Measurements from ENCODE around the gene GALNS. TPM values are rescaled to one million over a fixed set of nuclear protein-coding genes. Genes with fewer than 3 reads are reported as not detected.
"Not testable (repeated sequence)": the region's sequence is repeated elsewhere in the genome, so short reads cannot be mapped to it uniquely, and the experiment has no call there.

GALNS gene
- total RNA-seq, 2 donors from 2014 or later, result 24.8 to 38.7 TPM

DNA sequence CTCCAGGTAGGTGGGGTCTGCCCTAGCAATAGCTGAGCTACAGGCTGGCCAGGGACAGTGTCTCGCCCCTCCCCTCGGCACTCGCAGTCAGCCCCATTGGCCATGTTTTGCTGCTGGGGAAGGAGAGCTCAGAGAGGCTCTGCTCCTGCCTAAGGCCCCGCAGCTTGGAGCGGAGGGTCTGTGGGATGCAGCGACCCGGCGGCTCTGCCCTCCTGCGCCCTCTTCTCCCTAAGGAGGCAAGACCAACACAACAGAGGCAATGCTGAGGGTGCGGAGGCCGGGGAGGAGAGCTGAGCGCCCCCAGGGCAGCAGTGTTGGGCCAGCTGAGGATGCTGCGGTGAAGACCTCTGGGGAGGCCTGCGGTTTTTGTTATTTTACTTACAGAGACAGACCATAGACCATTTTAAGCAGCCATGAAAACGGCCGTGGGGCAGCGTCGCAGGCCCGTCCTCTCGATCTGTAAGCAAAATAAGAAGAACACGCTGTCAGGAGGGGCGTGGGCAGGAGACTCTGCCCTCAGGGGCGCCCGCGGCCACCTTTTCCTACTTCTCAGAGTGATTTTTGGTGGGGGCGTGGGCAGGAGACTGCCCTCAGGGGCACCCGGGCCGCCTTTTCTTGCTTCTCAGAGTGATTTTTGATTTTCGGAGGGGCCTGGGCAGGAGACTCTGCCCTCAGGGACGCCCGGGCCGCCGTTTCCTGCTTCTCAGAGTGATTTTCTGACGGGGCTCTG is 41.1 kb upstream of the GALNS start:
- no peak for DNase-seq (ENCODE audit: low spot score)
- Histone ChIP-seq H3K27ac (no peak overlapping the region), H3K9me3 (no peaks in the 10 kb centered on the region), H3K36me3 (no peaks in the 10 kb centered on the region), H3K4me1 (ENCODE audit: control insufficient read depth in 1 of 2, low read depth in 2 of 2) (no peaks in the 10 kb centered on the region), H3K27me3 (replicated peaks; ENCODE audit: insufficient read depth) (no peaks in the 10 kb centered on the region), H3K4me3 (no peak overlapping the region)
- TF ChIP-seq, protein P1, sequence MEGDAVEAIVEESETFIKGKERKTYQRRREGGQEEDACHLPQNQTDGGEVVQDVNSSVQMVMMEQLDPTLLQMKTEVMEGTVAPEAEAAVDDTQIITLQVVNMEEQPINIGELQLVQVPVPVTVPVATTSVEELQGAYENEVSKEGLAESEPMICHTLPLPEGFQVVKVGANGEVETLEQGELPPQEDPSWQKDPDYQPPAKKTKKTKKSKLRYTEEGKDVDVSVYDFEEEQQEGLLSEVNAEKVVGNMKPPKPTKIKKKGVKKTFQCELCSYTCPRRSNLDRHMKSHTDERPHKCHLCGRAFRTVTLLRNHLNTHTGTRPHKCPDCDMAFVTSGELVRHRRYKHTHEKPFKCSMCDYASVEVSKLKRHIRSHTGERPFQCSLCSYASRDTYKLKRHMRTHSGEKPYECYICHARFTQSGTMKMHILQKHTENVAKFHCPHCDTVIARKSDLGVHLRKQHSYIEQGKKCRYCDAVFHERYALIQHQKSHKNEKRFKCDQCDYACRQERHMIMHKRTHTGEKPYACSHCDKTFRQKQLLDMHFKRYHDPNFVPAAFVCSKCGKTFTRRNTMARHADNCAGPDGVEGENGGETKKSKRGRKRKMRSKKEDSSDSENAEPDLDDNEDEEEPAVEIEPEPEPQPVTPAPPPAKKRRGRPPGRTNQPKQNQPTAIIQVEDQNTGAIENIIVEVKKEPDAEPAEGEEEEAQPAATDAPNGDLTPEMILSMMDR (IDR thresholded peaks at IDR 0.05), result no peak
- ATAC-seq (ENCODE audit: insufficient number of reproducible peaks, low FRiP score, low read depth), result no peak

DNA sequence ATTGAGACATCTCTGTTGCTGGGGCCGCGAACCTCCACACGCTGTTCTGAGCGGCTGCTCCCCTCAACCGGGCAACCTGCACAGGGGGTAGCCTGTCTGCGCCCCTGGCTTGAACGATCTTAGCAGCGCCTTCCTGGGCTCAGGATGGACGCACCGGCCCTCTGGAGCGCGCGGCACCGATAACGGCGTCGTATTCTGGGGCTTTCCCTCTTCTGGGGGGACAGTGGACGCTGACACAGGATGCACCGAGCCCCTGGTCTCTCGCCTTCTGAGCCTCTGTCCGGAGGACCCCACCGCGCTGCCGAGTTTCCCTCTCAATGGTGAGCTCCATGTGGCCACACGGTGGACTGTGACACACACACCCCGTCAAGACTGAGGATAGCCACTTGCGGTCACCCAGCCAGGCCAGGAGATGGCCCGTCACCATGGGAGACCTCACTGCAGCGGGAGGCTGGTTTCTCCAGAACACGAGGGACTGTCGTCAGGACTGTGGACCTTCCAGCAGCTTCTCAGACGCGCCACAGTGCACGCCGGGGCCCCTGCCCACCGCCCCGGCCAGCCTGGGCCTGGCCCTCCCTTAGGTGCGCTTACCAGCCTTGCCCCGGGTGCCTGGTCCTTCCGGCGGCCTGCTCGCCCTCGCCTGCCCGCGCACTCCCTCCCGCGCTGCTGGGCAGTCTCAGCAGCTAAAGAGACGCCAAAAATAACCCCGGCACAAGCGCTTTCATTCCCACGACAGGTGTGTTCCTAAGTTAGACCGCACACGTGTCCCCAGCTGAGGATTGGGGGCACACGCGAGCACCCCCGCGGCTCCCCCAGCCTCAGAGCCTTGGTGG is 39.7 kb upstream of the GALNS start:
- Histone ChIP-seq H3K9me3 (no peaks in the 10 kb centered on the region), H3K27me3 (replicated peaks; ENCODE audit: insufficient read depth) (no peaks in the 10 kb centered on the region), H3K4me1 (ENCODE audit: control insufficient read depth in 1 of 2, low read depth in 2 of 2) (no peaks in the 10 kb centered on the region), H3K4me3 (no peak overlapping the region), H3K36me3 (no peaks in the 10 kb centered on the region), H3K27ac (no peak overlapping the region)
- no peak for DNase-seq (ENCODE audit: low spot score)
- TF ChIP-seq, protein P1 (IDR thresholded peaks at IDR 0.05), result no peak
- no peak for ATAC-seq (ENCODE audit: insufficient number of reproducible peaks, low FRiP score, low read depth)

DNA sequence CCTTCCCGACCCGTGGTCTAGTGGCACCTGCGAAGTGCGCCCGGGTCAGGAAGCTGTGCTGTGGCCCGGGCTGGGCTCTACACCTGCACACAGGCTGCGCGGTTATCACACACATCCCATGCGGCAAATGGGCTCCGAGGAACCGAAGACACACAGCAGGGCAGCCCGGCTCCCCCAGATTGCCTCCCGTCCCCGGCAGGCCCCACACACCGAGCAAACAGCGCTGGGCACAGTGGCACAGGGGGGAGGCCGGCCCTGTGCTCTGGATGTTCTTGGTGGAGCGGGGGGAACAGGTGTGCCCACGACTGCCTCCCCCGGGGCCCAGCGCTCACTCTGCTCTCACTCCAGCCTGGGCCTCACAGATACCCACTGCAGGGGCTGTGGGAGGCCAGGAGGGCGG is 38.6 kb upstream of the GALNS start:
- Histone ChIP-seq H3K27ac (no peak overlapping the region), H3K4me1 (ENCODE audit: control insufficient read depth in 1 of 2, low read depth in 2 of 2) (no peaks in the 10 kb centered on the region), H3K27me3 (replicated peaks; ENCODE audit: insufficient read depth) (no peaks in the 10 kb centered on the region), H3K9me3 (no peaks in the 10 kb centered on the region), H3K4me3 (no peak overlapping the region), H3K36me3 (no peaks in the 10 kb centered on the region)
- no peak for ATAC-seq (ENCODE audit: insufficient number of reproducible peaks, low FRiP score, low read depth)
- no peak for DNase-seq (ENCODE audit: low spot score)
- TF ChIP-seq, protein P1 (IDR thresholded peaks at IDR 0.05), result no peak

DNA sequence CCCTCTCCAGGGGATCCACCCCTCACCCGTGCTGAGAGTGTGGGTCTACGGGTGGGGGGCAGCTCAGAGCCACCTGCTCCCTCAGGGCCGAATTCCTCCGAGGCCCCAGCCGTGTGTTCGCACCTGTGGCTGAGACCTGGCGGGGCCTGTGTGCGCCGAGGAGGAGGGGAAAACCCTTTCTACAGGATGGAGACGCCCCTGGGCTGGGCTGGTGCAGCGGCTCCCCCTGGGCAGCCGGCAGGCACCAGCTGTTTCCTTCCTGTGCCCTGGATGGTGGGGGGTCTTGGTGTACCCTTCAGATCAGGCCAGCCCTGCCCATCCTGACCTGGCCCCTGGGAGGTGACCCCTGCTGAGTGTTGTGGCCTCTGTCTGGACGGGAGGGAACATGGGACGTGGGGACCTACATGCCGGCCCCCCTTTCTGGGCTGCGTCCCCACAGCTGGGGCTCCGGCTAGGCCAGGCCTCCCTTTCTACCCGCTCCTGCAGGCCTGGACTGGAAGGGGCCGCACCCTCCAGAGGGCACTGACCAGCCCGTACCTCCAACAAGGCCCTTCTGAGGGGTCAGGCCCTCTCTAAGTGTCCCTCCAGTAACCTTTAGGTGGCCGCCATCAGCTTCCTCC is 38.0 kb upstream of the GALNS start:
- Histone ChIP-seq H3K27ac (no peak overlapping the region), H3K36me3 (no peaks in the 10 kb centered on the region), H3K9me3 (no peaks in the 10 kb centered on the region), H3K27me3 (replicated peaks; ENCODE audit: insufficient read depth) (no peaks in the 10 kb centered on the region), H3K4me3 (no peak overlapping the region), H3K4me1 (ENCODE audit: control insufficient read depth in 1 of 2, low read depth in 2 of 2) (no peaks in the 10 kb centered on the region)
- TF ChIP-seq, protein P1 (IDR thresholded peaks at IDR 0.05), result no peak
- ATAC-seq (ENCODE audit: insufficient number of reproducible peaks, low FRiP score, low read depth) (no peak), DNase-seq (ENCODE audit: low spot score) (no peak)

GRCh38 chr16:88894266-88894665 is 37.5 kb upstream of the GALNS start:
- not testable (repeated sequence) for H3K4me3 ChIP-seq; H3K27me3 ChIP-seq (replicated peaks; ENCODE audit: insufficient read depth); ATAC-seq (ENCODE audit: insufficient number of reproducible peaks, low FRiP score, low read depth); DNase-seq (ENCODE audit: low spot score); H3K36me3 ChIP-seq; H3K9me3 ChIP-seq; H3K4me1 ChIP-seq (ENCODE audit: control insufficient read depth in 1 of 2, low read depth in 2 of 2); H3K27ac ChIP-seq
